T-helper 17 cell (primary cell): Measurements from ENCODE around the gene SLMAP. TPM values are rescaled to one million over a fixed set of nuclear protein-coding genes. Genes with fewer than 3 reads are reported as not detected.

Experiments
- ATAC-seq: fragments of 150-1000 bp; cut with Tn5 transposase; 2 replicates; pipeline ENCODE4 v1.10.0; 2021; ENCODE audit warnings: mild to moderate bottlenecking, moderate library complexity
- DNase-seq, 3 donors: peaks; one replicate each; pipeline versions ENCODE4 v3.0.0 to v3.0.0-alpha.2; 2020 to 2021
- H3K9me3 ChIP-seq: one replicate; pipeline ENCODE4 v1.7.0; 2013; ENCODE audit warnings: low read length, mild to moderate bottlenecking; ENCODE audit not compliant: control insufficient read depth, poor library complexity, severe bottlenecking
- H3K27ac Mint-ChIP-seq: one replicate; pipeline ENCODE4 v1.8.0; 2022; ENCODE audit warnings: mild to moderate bottlenecking, moderate library complexity, mixed read lengths
- H3K27me3 Mint-ChIP-seq: one replicate; pipeline ENCODE4 v1.8.0; 2022; ENCODE audit warnings: mixed read lengths
- H3K36me3 Mint-ChIP-seq: one replicate; pipeline ENCODE4 v1.8.0; 2022; ENCODE audit warnings: low read depth, mixed read lengths
- H3K4me1 Mint-ChIP-seq: one replicate; pipeline ENCODE4 v1.8.0; 2022; ENCODE audit warnings: mild to moderate bottlenecking, mixed read lengths
- H3K4me3 Mint-ChIP-seq: one replicate; pipeline ENCODE4 v1.8.0; 2022; ENCODE audit warnings: mild to moderate bottlenecking, moderate library complexity, mixed read lengths
- total RNA-seq, 4 donors: library from RNA in 2 of 4; stranded (reverse) in 2 of 4; gene quantifications; one replicate each; pipeline ENCODE4 v1.2.3 and lab custom pipeline; 2022 to 2026

Gene SLMAP
- total RNA-seq, 2 donors from 2014 or later: 59.0 to 71.4 TPM

DNA sequence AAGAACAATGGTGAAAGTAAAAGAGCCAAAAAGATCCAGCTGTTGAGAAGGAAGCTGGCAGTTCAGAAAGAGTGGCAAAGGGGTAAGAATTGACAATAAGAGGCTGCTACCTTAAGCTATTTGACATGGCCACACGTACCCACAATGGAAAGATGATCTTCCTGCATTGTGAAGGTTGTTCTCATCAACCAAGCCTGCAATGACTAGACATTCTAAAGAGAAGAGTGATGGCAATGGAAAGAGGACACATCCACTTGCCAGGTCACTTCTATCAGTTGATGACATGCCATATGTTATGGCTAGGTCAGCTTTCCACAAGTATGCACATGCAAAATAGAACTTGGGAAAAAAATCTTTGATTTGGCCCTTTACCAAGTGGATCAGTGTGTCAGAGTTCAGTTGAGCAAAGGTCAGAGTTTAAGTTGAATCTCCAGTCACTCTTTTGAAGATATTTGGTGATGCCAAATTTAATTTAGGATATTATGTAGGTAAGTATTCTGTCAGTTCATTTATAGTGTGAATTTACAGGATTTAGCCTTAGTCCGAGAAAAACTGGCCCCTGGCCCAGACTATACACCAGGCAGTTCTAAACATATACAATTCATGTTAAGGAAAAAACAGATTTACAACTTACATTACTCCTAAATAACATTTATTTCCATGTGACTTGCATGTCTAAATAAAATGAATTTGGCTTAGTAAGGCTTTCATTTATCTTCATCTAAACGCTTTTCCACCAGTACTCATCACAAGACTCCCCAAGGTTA is 147.2 kb downstream of the SLMAP start:
- no peak overlapping the region for H3K4me3 Mint-ChIP-seq
- H3K4me1 Mint-ChIP-seq: peaks cover 5% of the 10 kb centered on the region
- H3K36me3 Mint-ChIP-seq: peaks cover 4% of the 10 kb centered on the region
- ATAC-seq (no peak), DNase-seq (no peak)
- H3K27me3 Mint-ChIP-seq: no peaks in the 10 kb centered on the region
- H3K9me3 ChIP-seq: no peaks in the 10 kb centered on the region
- H3K27ac Mint-ChIP-seq: no peak overlapping the region

DNA sequence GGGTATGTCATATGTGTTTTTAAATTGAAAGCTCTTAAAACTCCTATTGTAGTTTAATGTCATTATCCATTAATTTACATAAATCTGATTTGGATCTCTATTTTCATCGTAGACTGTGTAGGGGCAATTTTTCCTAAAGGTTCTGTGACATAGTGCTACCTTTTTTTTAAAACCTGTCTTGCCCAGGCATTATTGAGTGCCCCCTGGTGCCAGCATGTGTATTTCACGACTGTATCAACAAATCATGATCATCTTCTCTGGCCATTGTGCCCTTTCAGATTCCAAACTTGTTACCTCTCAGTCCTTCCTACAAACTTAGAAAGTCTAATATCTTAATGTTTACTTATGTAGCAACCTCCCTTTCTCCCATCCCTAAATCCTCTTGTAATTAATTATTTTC is 154.9 kb downstream of the SLMAP start:
- Mint-ChIP-seq H3K4me3 (no peak overlapping the region), H3K36me3 (peaks cover 6% of the 10 kb centered on the region), H3K4me1 (no peaks in the 10 kb centered on the region), H3K27me3 (no peaks in the 10 kb centered on the region), H3K27ac (no peak overlapping the region)
- ATAC-seq: no peak
- H3K9me3 ChIP-seq: no peaks in the 10 kb centered on the region
- DNase-seq: no peak

DNA sequence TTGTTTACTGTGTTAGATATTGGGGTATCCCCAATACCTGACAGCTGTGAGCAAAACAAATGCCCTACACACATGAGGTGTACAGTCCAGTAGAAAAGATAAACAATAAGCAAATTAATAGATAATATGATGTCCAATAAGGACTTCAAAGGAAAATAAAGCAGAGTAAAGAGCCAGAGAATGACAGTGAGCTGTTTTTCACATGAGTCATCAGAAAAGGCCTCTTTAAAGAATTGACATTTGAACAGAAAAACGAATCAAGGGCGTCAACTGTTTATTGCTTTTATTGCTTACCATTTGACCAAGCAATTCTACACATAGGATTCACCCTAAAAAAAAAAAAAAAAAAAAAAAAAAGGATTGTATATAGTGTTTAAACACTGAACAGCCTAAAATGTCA is 155.5 kb downstream of the SLMAP start:
- no peaks in the 10 kb centered on the region for H3K27me3 Mint-ChIP-seq
- peak overlapping the region; percentile 7 for H3K4me3 Mint-ChIP-seq
- no peak for DNase-seq
- no peak overlapping the region for H3K27ac Mint-ChIP-seq
- peaks cover 6% of the 10 kb centered on the region for H3K36me3 Mint-ChIP-seq
- H3K4me1 Mint-ChIP-seq: no peaks in the 10 kb centered on the region
- no peak for ATAC-seq
- H3K9me3 ChIP-seq: no peaks in the 10 kb centered on the region

DNA sequence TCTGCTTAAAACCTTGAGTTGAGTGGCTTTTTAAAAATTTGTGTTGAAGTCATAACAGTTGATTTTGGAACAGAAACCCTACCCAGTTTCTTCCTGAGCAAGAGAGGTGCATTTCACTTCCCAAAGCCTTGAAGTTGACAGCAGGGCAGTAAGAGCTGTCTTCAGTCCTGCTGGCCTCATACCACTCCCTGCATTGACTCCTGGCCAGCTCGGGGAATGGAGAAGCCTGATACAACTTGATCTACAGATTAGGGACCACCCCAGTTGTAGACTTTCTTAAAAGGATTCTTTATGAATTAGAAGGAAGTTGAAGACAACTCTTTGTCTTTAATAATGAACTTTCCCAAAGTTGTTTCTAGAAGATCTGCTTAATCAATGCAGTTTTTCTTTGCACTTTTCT is 161.5 kb downstream of the SLMAP start:
- peaks cover 5% of the 10 kb centered on the region for H3K36me3 Mint-ChIP-seq
- H3K9me3 ChIP-seq: no peaks in the 10 kb centered on the region
- no peak overlapping the region for H3K4me3 Mint-ChIP-seq
- no peaks in the 10 kb centered on the region for H3K27me3 Mint-ChIP-seq
- H3K4me1 Mint-ChIP-seq: peaks cover 1% of the 10 kb centered on the region
- H3K27ac Mint-ChIP-seq: no peak overlapping the region
- ATAC-seq (no peak), DNase-seq (no peak)

DNA sequence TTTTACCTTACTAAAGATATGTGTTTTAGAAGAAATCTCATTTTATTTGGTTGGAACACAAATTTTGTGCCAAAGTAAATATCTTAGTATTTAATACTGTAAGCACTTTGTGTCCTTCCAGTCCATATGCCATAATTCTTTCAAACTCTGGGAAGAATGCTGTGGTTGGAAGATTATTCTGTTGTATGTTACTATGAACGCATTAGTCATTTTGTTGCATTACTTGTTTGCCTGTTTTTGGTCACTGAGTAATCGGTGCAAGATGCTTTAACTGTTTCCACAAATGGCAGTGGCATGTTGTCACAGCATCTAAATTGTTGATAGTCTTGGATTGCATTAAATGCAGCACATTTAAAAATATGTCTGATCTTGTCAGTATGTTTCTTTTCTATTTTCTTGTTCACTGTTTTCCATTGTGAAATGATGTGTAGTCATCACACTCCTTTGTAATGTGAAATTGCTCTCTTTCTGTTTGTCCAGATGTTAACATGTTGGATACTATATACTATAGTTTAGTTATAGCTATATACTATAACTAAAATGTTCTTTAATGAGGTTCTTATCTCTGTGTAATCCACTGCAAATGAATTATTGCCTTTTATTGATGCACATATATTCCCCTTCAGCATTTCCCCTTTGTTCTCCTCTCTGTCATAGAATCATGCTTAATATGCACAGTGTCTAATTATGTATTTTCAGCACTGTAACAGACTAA is 162.2 kb downstream of the SLMAP start:
- ATAC-seq: no peak
- no peak for DNase-seq
- H3K27ac Mint-ChIP-seq: no peak overlapping the region
- peaks cover 3% of the 10 kb centered on the region for H3K4me1 Mint-ChIP-seq
- H3K27me3 Mint-ChIP-seq: no peaks in the 10 kb centered on the region
- H3K9me3 ChIP-seq: no peaks in the 10 kb centered on the region
- H3K36me3 Mint-ChIP-seq: peaks cover 5% of the 10 kb centered on the region
- no peak overlapping the region for H3K4me3 Mint-ChIP-seq

DNA sequence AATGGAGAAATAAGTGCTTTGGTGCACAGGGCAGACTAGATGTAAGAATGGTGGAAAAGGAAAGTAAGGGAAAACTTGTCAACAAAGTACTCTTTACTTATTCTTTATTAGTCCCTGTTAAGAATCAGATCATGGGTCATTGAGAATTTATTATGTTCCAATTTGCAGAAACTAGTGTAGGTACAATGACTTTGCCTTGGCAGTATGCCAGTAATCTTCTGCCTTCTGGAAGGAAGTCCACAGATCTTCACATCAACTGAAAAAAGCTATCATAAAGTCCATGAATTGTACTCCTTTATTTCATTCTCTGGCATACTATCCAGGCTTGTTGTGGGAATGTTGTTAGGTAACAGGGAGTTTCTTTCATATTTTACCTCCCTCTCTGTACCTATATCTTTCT is 163.9 kb downstream of the SLMAP start:
- Mint-ChIP-seq H3K4me3 (no peak overlapping the region), H3K36me3 (peaks cover 5% of the 10 kb centered on the region), H3K4me1 (peaks cover 3% of the 10 kb centered on the region), H3K27ac (no peak overlapping the region), H3K27me3 (no peaks in the 10 kb centered on the region)
- no peaks in the 10 kb centered on the region for H3K9me3 ChIP-seq
- no peak for ATAC-seq
- no peak for DNase-seq

DNA sequence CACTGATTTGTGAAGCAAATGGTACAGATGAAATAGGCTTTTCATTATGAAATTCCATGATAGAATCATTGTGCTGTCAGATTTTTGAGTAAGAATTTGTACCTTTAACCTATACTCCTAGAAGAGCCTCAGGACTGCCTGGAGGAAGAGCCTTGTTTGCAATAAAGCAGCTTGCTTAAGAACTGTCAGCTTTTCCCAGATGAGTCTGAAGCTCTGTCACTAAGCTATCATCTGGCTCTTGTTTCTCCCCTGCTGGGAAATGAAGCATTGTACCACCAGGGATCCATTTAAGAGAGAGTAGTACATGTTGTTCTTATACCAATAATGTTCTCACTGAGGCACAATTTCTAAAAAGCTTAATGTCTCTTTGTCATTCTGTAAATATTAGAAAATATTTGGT is 167.0 kb downstream of the SLMAP start:
- Mint-ChIP-seq H3K4me3 (no peak overlapping the region), H3K36me3 (peaks cover 10% of the 10 kb centered on the region), H3K27me3 (no peaks in the 10 kb centered on the region), H3K27ac (peak overlapping the region; percentile 51), H3K4me1 (peaks cover 8% of the 10 kb centered on the region)
- no peak for ATAC-seq
- no peak for DNase-seq
- H3K9me3 ChIP-seq: no peaks in the 10 kb centered on the region

DNA sequence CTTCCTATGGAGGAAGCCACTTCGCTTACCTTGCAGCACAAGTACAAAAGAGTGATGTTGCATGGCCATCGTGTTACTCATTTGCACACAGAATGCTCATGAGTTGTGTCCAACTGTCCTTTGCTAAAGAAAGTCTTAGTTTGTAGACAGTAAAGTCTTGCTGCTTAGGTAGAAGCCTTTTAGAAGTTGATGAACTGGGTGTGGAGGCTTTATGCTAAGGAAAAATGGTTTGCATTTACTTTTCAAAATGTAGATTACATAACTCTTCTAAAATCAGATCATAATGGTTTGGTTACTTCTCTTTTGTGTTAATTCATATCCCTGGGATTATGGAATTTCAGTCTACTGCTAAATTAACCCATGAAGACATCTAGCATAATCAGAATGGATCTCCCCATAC is 167.6 kb downstream of the SLMAP start:
- Mint-ChIP-seq H3K27ac (peak overlapping the region; percentile 51), H3K4me3 (no peak overlapping the region), H3K27me3 (no peaks in the 10 kb centered on the region), H3K4me1 (peaks cover 8% of the 10 kb centered on the region), H3K36me3 (peaks cover 8% of the 10 kb centered on the region)
- H3K9me3 ChIP-seq: no peaks in the 10 kb centered on the region
- no peak for DNase-seq
- no peak for ATAC-seq

DNA sequence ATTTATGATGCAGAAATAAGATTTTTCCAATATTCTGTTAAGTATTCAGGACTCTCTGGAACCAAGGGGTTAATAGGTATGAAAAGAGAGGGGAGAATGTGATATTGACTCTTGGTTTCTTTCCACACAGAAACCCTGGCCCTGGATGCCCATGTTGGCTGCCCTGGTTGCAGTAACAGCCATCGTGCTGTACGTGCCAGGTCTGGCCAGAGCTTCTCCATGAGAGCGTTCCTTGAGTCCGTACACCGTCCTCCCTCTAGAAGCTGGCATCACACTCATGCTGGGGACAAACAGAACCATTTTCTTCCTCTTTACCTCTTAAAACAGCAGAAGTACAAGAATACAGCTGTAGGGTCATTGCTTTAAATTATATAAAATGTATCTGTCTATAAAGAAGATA is 171.1 kb downstream of the SLMAP start:
- no peak for ATAC-seq
- DNase-seq: no peak
- Mint-ChIP-seq H3K27ac (no peak overlapping the region), H3K36me3 (peaks cover 11% of the 10 kb centered on the region), H3K4me1 (peaks cover 8% of the 10 kb centered on the region), H3K4me3 (no peak overlapping the region), H3K27me3 (no peaks in the 10 kb centered on the region)
- H3K9me3 ChIP-seq: no peaks in the 10 kb centered on the region

DNA sequence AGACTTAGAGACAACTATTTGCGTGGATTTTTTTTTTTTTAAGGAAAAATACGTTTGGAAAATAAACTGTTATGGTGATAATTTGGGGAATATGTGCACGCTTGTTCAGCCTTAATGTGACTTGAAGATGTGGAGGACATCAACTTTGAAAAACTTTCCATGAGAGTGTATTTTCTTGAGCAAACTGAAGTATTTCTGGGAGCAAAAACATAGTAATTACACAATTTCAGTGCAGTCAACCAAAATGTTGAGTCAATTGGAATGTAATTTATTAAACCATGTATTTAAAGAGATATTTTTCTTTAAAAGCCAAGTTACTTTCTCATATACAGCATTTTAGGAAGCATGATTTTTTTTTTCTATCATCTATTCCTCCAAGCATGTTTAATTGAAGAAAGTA is 171.8 kb downstream of the SLMAP start:
- no peak overlapping the region for H3K4me3 Mint-ChIP-seq
- no peaks in the 10 kb centered on the region for H3K9me3 ChIP-seq
- DNase-seq (no peak), ATAC-seq (no peak)
- H3K36me3 Mint-ChIP-seq: peaks cover 12% of the 10 kb centered on the region
- no peak overlapping the region for H3K27ac Mint-ChIP-seq
- H3K27me3 Mint-ChIP-seq: no peaks in the 10 kb centered on the region
- peaks cover 5% of the 10 kb centered on the region for H3K4me1 Mint-ChIP-seq

DNA sequence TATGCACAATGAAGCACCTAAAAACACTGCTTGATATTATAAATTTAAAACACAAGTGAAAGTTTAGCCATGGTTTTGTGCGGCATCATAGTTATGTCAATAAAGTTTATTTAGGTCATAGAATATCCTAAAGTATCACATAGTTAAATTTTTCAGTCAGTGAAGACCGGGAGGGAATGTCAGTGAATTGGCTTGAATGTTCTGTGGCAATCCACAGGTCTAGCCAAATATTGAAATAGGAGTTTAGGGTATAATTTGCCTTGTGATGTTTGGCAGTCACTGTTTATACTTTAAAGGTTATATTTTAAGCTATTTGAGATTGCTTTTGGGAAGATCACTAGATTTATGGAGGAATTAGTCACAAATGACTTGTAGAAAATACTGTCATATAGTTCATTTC is 172.4 kb downstream of the SLMAP start:
- Mint-ChIP-seq H3K27me3 (no peaks in the 10 kb centered on the region), H3K4me3 (no peak overlapping the region), H3K36me3 (peaks cover 14% of the 10 kb centered on the region), H3K4me1 (peaks cover 5% of the 10 kb centered on the region), H3K27ac (no peak overlapping the region)
- no peaks in the 10 kb centered on the region for H3K9me3 ChIP-seq
- no peak for ATAC-seq
- no peak for DNase-seq

DNA sequence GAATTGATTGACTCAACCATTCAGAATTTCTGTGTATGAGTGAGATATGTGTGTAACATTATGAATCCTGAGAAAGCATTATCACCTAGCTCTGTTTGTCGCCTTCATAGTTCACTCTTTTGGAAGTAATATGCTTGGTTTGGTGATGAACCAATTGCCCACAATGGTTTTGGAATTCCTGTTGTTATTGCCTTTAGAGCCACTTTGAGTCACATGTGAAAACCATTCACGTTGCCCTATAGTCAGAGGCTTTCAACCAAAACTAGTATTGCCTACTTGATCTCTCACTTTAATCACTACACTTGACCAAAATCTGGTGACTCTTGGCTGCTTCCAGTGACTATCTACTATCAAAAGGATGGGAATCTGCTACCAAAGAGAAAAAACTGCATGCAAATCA is 173.9 kb downstream of the SLMAP start:
- H3K27me3 Mint-ChIP-seq: no peaks in the 10 kb centered on the region
- H3K4me1 Mint-ChIP-seq: peaks cover 5% of the 10 kb centered on the region
- H3K4me3 Mint-ChIP-seq: no peak overlapping the region
- DNase-seq (no peak), ATAC-seq (no peak)
- no peak overlapping the region for H3K27ac Mint-ChIP-seq
- H3K9me3 ChIP-seq: no peaks in the 10 kb centered on the region
- H3K36me3 Mint-ChIP-seq: peaks cover 14% of the 10 kb centered on the region

DNA sequence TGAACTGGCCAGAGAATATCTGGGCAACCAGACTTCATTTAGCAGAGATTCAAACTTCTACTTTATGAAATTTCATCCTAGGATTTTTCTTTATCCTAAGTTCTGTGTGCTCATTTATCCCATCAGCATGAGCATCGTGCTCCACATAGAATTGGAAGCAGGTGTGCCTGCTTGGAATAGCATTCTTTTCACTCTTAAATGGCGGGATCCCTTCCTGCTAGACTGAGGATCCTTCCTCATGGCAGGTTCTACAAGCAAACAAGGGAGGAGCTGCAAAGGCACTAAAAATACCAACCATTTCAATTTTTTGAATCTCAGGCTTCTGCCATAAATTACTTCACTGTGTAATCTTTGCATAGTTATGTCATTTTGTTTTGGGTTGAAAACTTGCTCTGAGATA is 177.5 kb downstream of the SLMAP start:
- Mint-ChIP-seq H3K4me1 (no peaks in the 10 kb centered on the region), H3K27me3 (no peaks in the 10 kb centered on the region), H3K4me3 (no peak overlapping the region), H3K27ac (no peak overlapping the region), H3K36me3 (peaks cover 7% of the 10 kb centered on the region)
- no peak for DNase-seq
- H3K9me3 ChIP-seq: no peaks in the 10 kb centered on the region
- no peak for ATAC-seq

DNA sequence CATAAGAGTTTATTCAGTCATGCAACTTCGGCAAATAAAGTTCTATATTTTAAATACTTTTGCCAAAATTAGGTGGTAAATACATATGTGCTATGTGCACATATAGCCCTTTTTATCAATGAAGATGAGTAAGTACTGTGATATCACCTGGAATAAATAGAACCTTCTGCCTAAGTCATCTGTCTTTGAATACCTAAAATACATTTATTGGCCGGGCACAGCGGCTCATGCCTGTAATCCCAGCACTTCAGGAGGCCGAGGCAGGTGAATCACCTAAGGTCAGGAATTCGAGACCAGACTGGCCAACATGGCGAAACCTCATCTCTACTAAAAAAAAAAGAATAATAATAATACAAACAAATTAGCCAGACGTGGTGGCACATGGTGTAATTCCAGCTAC is 178.3 kb downstream of the SLMAP start:
- DNase-seq: no peak
- Mint-ChIP-seq H3K4me1 (no peaks in the 10 kb centered on the region), H3K36me3 (peaks cover 7% of the 10 kb centered on the region), H3K4me3 (no peak overlapping the region), H3K27ac (no peak overlapping the region), H3K27me3 (no peaks in the 10 kb centered on the region)
- no peaks in the 10 kb centered on the region for H3K9me3 ChIP-seq
- ATAC-seq: no peak
